ENCODE measurements around the gene PCSK5.
"Not testable (repeated sequence)": the region's sequence is repeated elsewhere in the genome, so short reads cannot be mapped to it uniquely, and the experiment has no call there.

The PCSK5 gene

GRCh38 chr9:75957116-75957515 lies 66.6 kb downstream of the PCSK5 start:
- DNase-seq (ENCODE audit: extremely low spot score, insufficient read length, low read depth) (no peak), FAIRE-seq (no peak)

DNA sequence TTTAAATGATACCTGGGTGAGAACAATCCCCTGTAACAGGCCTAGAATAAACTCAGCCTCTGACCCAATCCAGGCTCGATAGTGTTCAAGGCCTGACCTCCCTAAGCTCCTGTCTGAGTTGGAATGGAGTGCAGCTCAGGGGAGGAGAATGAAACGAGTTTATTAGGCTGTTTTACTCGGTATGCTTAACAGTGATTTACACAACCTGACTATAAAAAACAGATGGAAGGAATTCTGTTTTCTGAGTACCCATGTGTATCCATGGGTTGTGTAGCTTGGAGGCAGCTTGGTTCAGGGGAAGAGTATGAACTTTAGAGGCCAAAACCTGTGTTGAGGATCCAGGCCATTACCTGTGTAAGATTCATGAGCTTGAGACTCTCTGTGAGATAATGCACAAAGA lies 67.8 kb downstream of the PCSK5 start:
- FAIRE-seq (no peak), DNase-seq (ENCODE audit: extremely low spot score, insufficient read length, low read depth) (no peak)

DNA sequence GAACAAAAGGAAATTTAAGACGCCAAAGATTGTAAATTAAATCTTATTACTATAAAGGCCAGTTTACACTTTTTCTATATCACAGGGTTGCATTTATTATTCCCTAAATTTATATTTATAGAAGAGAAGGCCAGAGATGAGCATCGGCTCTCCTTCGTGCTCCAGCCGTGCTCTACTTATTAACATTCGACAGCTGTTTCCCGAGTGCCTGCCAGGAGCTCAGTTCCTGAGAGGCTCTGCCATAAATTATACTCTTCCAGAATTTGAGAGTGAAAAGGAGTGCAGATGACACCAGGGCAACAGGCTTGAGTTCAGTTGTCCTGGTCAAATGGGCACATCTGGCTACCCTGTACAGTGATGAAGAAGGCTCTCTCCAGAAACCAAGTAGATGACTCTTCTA lies 70.1 kb downstream of the PCSK5 start:
- FAIRE-seq (no peak), DNase-seq (ENCODE audit: extremely low spot score, insufficient read length, low read depth) (no peak)

DNA sequence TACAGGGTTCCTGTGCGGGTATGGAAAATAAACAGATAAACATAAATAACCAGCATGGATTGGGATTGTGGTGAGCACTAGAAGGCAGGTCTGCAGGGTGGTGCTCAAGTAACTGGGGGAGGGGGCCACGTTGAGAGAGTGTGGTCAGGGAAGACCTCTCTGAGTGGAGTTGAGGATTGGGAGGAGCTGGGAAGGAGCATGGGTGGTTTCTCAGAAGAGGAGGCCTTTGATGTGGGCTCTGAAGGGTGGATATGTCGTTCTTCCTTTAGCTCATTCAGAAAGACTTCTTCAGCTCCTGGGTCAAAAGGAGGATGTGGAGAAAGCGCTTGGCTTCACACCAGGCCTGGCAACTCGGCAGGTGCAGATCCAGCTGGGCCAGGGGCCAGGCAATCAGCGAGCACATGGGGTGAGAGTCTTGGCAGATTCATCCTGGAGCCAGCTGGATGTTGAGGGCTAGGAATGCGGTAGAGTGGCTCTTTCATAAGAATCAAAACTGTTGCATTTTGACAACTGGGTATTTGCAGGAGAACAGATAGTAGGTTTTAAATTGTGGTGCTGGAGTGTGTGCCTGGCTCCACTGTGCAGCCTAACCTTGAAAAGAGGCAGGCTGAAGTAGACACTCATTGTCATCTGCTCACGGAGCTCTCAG lies 71.7 kb downstream of the PCSK5 start:
- no peak for FAIRE-seq
- DNase-seq (ENCODE audit: extremely low spot score, insufficient read length, low read depth), result no peak

DNA sequence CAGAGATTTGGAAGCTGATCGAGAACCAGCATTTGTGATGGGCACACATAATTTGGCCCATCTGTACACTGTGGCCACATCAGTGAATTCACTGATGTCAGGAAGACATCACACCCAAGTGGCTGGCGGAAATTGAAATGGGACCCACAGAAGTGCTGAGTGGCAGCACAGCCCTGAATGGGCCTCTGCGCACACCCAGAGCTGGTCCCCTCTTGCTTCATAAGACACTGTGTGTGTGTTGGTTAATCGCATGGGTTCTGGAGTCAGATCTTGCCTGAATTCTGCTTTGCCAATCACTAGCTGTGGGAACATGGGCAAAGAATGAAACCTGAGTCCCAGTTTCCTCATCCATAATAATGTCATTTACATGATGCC lies 72.2 kb downstream of the PCSK5 start:
- FAIRE-seq, result no peak
- DNase-seq (ENCODE audit: extremely low spot score, insufficient read length, low read depth), result no peak

- not testable (repeated sequence) for FAIRE-seq; DNase-seq (ENCODE audit: extremely low spot score, insufficient read length, low read depth)
Observed at GRCh38 chr9:75963321-75963720, 72.8 kb downstream of the PCSK5 start.

GRCh38 chr9:75964427-75964826 lies 74.0 kb downstream of the PCSK5 start:
- no peak for FAIRE-seq
- no peak for DNase-seq (ENCODE audit: extremely low spot score, insufficient read length, low read depth)

- no peak for DNase-seq (ENCODE audit: extremely low spot score, insufficient read length, low read depth)
- FAIRE-seq, result no peak
Observed at GRCh38 chr9:75965231-75965630, 74.8 kb downstream of the PCSK5 start.

DNA sequence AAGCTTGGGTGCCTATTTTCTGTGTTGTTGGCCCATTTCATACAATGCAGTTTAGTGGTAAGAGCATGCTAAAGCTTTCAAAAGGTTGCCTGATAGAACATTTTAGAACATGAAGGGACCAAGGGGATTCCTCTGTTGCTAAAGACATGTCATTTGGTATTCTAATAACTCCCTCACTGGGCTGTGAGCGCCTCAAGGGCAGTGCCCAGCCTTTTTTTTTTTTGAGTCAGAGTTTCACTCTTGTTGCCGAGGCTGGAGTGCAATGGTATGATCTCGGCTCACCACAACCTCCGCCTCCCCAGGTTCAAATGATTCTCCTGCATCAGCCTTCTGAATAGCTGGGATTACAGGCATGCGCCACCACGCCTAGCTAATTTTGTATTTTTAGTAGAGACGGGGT lies 77.1 kb downstream of the PCSK5 start:
- DNase-seq (ENCODE audit: extremely low spot score, insufficient read length, low read depth) (no peak), FAIRE-seq (no peak)

DNA sequence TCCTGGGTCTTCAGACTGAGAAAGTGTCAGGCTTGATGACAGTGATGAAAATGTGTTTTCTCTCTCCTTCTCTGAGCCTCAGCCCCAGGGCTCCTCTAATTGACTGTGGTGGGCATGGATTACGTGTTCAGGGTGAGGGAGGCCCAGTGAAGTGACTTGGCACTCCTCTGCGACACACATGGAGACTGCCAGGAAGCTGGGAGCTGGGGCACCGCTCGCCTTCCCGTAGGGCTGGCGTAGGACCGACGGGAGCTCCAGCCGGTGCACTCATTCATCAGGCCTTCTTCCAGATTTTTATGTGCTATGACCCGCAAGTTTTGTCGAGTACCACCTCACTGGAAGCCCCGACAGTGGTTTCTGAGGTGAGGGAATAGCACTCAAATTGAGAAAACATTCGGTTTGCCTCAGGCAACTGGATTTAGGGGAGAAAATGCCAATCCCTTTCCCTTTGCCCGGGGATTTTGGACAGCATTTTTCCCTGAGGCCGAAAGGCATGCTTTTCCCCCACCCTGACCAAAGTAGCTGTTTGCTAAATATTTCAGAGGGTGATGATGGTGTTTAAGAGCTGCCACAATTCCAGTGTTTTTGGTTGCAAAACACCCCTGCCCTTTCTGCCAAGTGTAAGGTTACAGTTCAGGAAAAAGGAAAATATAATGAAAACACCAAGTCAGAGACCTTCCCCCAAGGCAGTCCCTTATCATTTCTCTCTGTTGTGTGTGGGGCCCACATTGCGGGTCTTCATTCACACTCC lies 83.7 kb downstream of the PCSK5 start:
- DNase-seq (ENCODE audit: extremely low spot score, insufficient read length, low read depth) (no peak), FAIRE-seq (no peak)

- FAIRE-seq, result no peak
- no peak for DNase-seq (ENCODE audit: extremely low spot score, insufficient read length, low read depth)
Observed at GRCh38 chr9:75975071-75975470, 84.6 kb downstream of the PCSK5 start.

GRCh38 chr9:75976549-75976948 lies 86.1 kb downstream of the PCSK5 start:
- FAIRE-seq, result no peak
- DNase-seq (ENCODE audit: extremely low spot score, insufficient read length, low read depth), result no peak

DNA sequence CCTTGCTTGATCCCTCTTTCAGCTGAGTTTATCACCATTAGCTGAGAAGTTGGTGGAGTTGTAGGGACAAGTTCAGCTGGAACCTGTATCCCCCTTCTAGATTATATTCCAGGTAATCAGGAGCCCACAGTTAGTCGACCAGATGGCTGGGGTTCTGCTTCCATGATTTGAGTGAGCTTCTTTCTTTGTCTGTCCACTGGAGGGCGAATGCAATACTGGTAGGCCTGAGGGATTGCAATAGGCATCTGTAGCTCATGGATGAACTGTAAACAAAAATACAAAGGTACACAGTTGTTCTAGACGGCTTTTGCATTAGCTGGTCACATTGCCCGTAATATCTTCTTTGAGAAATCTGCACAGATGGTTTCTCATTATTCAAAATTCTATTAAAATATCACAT lies 88.9 kb downstream of the PCSK5 start:
- DNase-seq (ENCODE audit: extremely low spot score, insufficient read length, low read depth), result no peak
- no peak for FAIRE-seq

GRCh38 chr9:75983319-75984045 lies 93.0 kb downstream of the PCSK5 start:
- FAIRE-seq, result no peak
- DNase-seq (ENCODE audit: extremely low spot score, insufficient read length, low read depth), result no peak

- FAIRE-seq (no peak), DNase-seq (ENCODE audit: extremely low spot score, insufficient read length, low read depth) (no peak)
Observed at GRCh38 chr9:75985515-75985914, 95.0 kb downstream of the PCSK5 start.

DNA sequence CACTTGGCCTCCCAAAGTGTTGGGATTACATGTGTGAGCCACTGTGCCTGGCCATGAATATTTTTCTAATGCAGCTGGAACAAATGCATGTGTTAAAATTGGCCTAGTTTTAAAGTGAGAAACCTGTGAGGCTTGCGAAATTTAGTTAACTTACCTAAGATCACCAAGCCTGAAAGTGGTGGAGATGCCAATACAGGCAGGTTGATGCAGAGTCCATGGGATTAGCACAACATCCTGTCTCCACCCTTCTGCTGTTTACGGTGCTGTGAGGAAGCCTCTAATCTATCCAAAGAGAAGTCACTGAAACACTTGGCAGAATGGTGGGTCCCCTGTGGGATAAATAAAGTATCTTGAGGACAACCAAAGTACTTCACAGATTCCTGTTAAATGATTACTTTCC lies 98.2 kb downstream of the PCSK5 start:
- no peak for DNase-seq (ENCODE audit: extremely low spot score, insufficient read length, low read depth)
- FAIRE-seq, result no peak

DNA sequence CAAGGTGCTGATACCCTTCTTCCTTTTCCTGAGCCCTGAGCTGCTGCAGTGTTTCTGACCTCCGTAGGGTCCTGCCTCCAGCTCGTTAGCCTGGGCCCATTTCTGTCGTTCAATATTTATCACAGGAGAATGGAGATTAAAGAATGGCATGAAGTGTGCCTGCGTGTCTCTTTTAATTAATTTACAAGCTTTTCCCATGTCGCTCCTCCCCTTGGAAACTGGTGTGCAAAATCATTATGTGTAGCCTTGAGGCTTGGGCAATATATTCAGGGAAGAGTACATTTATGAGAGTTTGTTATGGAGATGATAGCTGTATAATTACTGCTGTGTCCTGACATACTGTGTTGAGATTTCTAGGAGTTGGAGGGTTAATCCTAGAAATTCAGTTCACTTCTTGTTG lies 99.7 kb downstream of the PCSK5 start:
- DNase-seq (ENCODE audit: extremely low spot score, insufficient read length, low read depth), result no peak
- no peak for FAIRE-seq

- FAIRE-seq (no peak), DNase-seq (ENCODE audit: extremely low spot score, insufficient read length, low read depth) (no peak)
Observed at GRCh38 chr9:75990576-75991304, 100.3 kb downstream of the PCSK5 start.

DNA sequence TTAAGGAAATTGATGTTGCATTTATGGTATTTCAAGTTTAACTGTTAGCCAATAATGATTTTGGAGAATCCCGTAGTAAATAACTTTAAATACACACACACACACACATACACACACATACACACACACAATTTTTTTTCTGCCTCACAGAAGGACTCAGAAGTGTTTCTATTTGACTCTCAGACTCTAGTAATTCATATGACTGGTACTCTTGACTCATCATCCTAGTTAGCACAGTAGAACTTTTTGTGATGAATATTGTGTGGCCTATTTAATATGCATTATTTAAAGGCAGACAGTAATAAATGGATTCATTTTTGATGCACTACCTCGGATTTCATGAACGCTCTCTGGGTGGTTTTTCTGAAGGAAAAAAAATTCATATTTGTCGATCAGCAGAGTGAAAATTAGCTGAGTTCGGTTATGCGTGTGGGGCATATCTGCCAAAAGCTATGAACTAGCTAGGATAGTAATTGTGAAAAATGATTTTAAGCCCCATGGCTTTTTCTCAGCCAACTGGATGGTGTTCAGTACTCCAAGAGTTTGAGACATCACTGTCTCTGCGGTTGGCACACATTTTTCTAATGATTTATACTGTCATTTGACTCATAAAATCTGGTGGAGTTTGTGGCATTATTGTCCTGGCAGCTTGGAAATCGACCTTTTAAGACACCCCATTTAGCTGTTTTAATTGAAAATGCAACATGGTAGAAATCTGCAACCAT lies 102.2 kb downstream of the PCSK5 start:
- DNase-seq (ENCODE audit: extremely low spot score, insufficient read length, low read depth) (no peak), FAIRE-seq (no peak)

- FAIRE-seq, result no peak
- DNase-seq (ENCODE audit: extremely low spot score, insufficient read length, low read depth), result no peak
Observed at GRCh38 chr9:75993434-75993833, 103.0 kb downstream of the PCSK5 start.
